Stimulated activated CD4-positive, alpha-beta T cell treated with anti-CD3 and anti-CD28 coated beads, Interleukin-2, amount 100 ng/mL, for 48 hours (primary cell): Measurements from ENCODE around the gene ATP6V1B1.

Source experiments
- DNase-seq, 2 donors: peaks; one replicate each; pipeline ENCODE4 v3.0.0-alpha.2; 2020

Gene ATP6V1B1

DNA sequence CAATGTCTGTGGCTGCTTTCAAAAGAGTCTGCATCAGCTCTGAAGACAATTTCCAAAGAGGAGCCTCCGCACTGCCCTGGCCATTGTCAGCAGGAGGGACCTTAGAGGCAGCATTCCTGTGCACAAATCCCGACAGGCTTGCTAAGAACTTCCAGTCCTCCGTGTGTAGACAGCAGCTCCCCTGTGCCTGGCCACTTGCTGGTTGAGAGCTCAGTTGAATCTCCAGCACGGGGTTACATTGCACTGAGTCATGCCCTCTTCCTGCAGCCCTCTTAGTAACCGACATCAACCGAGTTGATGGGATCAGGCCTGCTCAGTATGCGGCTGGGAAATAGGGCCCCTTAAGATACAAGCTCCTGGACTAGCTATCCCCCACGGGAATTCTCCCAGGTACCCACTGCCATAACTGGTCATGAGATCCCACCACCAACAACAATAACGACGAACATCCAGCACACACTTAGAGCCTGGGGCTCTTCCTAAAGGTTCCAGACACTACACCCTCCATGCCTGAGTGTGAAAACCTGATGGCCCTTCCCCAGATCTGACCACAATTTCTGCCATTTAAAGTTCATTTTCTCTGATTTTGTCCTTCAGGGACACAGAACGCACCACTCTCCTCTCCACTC, 12.0 kb downstream of the ATP6V1B1 start:
- DNase-seq = no peak

DNA sequence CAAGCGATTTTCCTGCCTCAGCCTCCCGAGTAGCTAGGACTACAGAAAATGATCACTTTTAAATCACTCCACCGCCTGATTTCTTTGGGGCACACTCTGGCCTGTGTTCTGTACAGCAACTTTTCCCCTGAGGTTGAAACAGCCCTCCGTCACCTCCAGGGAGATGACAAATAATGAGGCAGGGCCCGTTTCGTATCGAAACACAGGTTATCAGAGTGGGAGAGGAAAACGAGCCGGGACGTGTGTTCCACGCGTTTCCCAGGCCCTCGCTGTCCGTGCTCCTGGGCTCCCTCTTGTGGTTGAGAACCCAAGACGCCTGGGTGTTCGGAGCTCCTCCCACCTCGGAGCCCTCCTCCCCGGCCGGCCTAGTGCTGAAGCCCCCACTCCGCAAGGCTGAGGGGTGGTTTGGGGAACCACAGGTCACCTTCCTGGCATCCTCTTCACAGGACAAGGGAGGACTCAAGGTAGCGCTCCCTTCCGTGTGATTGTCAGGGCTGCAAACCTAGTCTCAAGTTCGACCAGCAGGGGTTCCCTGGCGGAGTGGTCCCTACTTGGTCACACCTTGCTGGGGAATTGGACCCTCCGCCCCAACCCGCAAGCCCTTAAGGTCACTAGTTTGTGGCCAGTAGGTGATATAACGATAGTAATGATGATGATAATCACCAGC, 12.8 kb downstream of the ATP6V1B1 start:
- DNase-seq = peak; percentile 80 to 85

DNA sequence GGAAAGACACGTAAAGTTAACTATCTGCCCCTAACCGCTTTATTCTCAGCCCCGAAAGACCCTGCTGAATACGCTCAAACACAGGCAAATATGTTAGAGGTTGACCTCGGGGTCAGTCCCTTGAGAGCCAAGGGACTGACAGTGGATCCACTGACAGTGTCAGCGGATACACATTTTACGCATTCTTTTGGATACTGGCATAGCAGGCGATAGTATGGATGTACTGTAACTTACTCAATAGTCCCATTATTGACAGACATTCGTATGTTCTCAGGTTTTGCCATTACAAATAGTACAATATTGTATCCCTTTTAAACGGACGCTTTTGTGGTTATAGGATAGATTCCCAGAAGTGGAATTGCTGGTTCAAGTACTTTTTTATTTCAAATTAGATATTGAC, 13.4 kb downstream of the ATP6V1B1 start:
- DNase-seq = no peak

DNA sequence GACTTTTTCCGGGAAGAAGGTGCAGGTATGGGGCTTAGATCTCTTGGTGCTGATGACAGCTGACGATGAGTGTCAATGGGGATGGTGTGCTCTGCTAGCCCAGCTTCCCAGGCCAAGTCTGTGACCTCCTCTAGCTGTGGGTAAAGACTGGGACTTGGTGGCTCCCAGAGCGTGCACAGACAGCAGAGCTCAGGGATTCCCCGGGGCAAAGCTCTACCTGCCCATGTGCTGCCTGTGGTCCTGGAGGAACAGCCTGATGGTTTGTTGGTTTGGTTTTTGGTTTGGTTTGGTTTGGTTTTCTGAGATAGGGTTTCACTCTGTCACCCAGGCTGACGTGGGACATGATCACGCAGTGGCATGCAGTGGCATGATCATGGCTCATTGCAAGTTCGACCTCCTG, 19.2 kb downstream of the ATP6V1B1 start:
- DNase-seq = no peak

DNA sequence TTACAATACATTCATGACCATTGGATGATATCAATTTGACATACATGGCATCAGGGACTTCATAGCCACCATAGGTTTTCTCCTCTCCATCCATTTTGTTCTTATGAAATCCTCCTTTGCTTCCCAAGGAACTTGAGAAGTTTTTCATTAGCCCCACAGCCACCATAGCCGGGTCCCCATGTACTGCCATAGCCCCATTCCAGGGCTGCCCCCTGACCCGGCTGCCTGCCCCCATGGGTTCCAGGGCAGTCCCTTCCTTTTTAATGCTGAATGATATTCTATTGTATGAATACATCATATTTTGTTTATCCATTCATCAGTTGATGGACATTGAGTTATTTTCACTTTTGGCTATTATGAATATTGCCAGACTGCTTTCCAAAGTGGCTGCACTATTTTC, 20.4 kb downstream of the ATP6V1B1 start:
- no peak for DNase-seq

DNA sequence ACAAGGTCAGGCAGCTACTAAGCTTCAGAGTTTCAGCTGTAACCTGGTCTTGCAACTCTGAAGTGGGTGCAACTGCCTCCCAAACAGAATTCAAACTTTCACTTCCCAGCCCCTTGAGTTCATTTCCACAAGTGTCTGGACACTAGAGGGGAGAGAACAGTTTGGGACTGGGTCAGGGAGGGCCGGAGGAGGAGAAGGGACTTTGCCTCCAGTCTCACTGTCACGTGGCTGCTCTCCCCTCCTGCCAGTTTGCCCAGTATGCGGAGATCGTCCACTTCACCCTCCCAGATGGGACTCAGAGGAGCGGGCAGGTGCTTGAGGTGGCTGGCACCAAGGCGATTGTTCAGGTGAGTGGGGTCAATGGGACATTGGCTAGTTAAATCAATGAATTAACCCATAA, 22.1 kb downstream of the ATP6V1B1 start:
- DNase-seq = no peak

DNA sequence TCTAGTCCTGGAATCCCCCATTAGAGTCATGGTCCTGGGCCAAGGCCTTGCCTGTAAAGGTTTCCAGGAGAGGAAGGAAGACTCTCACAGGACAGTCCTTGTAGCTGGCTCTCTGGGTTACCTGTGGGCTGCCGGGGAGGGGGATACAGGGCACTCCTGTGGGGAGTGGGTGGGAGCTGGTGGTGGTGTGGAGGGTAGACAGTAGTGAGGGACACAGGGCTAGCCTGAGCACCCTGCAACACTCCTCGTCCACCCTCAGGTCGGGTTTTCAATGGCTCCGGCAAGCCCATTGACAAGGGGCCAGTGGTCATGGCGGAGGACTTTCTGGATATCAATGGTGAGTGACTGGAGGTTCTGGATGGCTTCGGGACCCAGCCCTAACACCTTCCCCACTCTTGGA, 23.1 kb downstream of the ATP6V1B1 start:
- no peak for DNase-seq

DNA sequence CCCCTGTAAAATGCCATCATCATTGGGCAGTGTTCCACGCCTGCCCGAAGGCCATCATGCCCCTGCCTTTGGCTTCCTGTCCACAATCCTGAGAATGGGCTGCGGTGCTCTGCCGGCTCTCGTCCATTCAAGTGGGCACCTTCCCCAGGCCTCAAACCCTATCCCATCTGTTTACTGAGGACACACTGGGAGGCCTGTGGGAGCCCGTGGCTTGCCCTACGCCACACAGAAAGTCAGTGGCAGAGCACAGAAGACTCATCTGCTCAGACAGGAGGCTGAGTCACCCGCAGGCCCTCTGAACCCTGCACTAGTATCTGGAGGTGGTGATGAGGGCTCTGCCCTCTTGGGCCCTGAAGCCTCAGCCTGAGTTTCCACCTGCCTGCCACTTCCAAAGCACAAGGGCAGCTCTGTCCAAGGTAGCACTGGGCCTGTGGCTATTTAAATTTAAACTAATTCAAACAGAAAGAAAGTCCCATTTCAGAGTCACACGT, 23.6 kb downstream of the ATP6V1B1 start:
- DNase-seq = no peak

DNA sequence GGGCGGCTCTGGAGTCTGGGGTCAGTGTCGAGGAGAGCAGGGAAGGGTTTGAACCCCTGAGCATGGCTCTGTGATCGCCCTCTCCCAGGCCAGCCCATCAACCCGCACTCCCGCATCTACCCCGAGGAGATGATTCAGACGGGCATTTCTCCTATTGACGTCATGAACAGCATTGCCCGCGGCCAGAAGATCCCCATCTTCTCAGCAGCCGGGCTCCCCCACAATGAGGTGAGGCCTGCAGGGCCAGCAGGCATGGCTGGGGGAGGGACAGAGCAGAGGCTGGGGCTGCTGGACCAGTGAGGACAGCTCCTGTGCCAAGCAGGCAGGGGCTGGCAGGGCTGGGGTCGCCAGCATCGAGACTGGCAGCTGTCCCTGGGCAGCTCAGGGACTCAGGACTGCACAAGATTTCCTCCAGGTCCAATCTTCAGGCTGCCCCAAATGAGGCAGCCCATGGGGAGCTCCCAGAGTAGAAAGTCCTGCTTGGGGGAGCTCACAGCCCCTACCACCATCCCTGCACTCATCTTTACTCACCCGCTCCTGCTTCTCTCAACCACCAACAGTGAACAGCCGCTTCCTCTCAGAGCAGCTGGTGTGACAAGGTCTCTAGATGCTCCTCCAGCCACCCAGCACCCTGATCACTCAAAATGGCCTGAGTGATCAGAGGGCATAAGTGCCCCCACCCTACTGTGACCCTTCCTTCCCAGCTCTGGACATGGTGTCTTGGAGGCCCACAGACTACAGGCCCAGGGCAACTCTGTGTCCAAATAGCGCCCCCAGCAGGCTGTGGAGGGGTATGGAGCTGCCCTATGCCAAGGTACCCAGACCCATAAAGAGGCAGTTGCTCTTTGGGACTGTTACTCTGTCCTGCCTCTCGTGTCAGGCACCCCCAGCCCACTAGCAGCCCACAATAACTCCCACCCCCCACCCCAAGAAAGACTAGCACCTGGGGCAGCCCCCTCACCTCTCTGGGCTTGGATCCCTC, 24.4 kb downstream of the ATP6V1B1 start:
- no peak for DNase-seq

DNA sequence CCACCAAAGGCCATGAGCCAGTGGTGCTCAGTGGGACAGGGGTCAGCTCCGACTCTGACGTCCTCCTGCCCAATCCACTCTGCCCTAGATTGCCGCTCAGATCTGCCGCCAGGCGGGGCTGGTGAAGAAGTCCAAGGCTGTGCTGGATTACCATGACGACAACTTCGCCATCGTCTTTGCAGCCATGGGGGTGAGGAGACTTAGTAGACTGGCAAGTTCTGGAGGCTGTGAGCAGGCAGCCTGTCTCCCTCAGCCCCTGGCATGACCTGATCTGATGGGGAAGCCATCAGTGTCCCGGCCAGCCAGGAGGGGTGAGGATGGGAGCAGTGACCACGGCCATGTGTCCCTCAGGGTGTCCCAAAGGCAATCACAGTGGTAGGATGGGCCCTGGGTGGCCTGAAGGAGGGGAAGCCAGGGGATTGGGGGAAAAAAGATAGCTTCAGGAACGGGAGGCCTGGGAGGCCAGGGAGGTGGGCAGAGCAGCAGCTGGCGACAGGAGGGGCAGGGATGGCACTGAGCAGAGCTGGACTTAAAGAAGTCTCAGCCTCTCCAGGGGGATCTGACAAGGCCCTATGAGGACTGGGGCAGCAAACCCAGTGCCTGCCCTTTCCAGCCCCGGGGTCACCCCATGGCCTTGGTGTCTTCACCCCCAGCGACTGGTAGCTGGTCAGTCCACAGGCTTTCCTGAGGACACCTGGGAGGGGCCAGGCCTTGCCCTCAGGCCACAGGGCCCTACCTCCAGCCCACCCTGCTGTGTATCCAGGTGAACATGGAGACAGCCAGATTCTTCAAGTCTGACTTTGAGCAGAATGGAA, 25.3 kb downstream of the ATP6V1B1 start:
- DNase-seq = no peak

DNA sequence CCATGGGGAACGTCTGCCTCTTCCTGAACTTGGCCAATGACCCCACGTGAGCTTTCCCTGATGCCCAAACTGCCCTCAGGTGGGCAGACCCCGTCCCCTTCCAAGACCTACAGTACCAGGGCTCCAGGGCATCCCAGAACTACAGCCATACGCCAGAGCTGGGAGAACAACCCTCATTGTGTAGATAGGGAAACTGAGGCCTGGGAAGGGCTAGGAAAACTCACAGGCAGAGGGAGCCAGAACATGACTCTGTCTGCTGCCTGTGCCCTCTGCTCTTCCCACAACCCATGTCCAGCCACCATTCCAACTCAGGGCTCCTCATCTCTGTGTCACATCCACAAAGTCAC, 25.9 kb downstream of the ATP6V1B1 start:
- no peak for DNase-seq

DNA sequence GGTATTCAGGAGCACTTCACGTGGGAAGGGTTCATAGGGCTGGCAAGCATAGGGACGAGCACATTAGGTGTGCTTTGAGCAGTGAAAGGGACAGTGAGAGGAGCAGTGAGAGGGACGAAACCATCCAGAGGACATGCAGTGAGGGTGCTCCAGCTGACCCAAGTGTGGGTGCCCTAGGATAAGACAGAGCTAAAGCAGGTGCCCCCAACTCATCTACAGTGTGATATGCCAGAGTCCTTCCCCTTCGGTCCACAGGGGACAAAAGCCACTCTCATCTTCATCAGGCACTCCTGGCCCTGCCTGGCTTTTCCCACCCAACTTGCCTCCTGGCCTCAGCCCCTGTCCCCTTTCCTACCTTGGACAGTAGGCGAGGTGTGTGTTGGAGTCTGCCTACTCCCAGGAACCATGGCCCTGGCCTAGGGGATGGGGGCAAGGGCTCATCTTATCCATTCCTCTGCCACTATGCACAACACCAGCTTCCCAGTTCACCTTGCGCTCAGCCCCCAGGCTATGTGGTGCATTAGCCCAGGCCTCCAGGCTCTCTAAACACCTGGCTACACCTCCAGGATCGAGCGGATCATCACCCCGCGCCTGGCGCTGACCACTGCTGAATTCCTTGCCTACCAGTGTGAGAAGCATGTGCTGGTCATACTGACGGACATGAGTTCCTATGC, 26.6 kb downstream of the ATP6V1B1 start:
- no peak for DNase-seq

DNA sequence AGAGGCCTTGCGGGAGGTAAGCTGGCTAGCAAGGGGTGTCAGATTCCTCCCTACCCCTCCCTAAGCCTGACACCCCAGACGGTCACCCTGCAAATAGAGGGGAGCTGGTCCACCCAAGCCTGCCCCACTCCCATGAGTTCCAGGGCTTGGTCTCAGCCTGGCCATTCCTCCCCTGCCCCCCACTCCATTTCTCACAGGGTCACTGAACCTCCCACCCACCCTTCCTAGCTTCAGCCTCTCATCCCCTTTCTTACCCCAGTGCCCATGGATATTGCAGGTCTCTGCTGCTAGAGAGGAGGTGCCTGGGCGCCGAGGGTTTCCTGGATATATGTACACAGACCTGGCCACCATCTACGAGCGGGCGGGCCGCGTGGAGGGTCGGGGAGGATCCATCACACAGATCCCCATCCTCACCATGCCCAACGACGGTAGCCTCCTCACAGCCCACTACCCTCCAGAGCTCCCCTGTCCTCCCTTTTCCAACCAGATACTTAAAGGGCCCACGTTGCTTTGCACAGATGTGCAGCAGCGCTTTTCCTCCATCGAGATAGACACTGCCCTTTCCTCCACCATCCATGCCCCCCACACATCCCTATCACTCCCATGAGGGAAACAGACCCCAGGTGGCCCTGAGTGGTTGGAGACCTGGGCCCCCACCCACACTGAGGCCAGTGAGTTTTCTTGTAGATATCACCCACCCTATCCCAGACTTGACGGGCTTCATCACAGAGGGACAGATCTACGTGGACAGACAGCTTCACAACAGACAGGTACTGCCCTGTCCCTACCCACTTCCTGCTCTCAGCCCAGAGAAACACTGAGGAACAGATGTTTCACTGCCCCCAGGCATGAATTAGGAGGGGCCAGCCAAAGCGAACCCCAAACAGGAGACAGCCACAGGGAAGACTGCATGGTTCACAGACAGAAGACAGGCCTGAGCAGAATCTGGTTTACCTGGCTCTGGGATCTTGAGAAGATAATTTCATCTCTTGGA, 27.5 kb downstream of the ATP6V1B1 start:
- DNase-seq = no peak

DNA sequence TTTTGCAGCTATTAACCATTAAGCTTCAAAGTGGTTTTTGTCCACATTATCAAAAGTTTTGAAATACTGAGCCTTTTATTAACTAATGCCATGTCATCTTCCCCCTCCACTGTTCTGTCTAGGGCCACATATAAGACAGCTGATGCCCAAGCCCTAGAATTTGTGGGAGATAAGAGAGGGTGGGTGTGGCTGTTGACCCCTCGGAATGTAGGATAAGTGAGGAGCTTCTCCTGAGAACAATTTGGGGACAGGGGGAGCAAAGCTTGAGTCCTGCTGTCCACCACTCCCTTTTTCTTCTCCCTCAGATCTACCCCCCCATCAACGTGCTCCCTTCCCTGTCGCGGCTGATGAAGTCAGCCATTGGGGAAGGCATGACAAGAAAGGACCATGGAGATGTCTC, 28.4 kb downstream of the ATP6V1B1 start:
- no peak for DNase-seq

DNA sequence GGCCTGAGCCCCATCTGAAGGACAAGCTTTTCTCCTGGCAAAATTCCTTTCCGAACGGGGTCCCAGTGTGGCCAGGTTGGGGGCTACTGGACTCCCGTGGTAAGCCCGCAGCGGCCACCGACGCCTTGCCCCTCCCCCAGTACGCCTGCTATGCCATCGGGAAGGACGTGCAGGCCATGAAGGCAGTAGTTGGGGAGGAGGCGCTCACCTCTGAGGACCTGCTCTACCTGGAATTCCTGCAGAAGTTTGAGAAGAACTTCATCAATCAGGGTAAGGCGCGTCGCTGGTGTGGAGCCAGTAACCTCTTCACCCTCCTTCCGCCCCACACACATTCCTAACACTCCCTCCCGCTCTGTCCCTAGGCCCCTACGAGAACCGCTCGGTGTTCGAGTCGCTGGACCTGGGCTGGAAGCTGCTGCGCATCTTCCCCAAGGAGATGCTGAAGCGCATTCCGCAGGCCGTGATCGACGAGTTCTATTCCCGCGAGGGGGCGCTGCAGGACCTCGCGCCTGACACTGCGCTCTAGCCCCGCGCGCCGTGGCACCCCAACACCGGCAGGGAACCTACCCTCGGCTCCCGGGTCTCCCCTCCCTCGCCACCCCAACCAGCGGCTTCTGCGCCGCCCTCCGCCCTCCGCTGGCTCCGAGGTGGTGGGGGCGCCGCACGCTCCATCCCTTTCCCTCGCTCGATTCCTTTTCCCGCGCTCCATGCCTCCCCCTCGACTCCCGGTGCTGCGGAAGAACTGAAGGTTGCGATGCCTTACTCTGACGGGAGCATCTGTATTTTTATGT, 29.1 kb downstream of the ATP6V1B1 start:
- DNase-seq = peak; percentile 82 to 86

DNA sequence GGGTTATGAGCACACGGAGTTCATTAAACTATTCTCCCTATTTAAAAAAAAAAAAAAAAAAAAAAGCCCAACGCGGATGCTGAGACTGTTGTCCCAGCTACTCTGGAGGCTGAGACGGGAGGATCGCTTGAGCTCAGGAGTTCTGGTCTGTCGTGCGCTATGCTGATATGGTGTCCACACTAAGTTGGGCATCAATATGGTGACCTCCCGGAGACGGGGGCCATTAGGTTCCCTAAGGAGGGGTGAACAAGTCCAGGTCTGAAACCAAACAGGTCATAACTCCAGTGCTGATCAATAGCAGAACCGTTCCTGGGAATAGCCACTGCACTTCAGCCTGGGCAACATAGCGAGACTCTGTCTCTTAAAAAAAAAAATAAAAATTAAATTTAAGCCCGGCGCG, 29.8 kb downstream of the ATP6V1B1 start:
- no peak for DNase-seq

DNA sequence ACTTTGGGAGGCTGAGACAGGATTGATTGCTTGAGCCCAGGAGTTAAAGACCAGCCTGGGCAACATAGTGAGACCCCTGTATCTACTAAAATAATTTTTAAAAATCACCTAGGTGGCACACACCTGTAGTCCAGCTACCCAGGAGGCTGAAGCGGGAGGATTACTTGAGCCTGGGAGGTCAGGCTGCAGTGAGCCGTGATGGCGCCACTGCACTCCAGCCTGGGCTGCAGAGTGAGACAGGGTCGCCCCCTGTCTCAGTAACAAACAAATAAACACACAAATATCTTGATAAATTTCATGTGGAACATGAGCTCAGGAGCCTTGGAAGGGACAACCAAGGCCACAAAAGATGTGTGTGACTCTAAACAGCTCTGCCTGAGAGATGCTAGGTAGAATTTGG, 31.0 kb downstream of the ATP6V1B1 start:
- no peak for DNase-seq

DNA sequence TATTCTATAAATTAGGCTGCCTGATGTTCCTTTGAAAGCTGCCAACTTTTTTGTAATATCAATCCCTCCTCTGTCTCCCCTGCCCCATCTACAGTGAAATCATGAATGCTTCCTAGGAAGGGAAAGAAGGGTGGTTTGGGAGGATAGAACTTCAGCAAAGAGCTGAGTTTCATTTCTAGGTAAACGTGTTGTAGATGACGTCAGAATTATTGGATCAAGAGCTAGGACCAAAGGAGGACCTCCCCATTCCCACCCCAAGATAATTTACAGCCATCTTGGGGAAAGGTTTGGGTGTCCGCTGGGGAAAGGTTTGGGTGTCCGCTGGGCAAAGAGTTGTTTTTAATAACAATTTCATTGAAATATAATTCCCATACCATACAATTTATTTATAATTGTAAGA, 31.5 kb downstream of the ATP6V1B1 start:
- DNase-seq = no peak

DNA sequence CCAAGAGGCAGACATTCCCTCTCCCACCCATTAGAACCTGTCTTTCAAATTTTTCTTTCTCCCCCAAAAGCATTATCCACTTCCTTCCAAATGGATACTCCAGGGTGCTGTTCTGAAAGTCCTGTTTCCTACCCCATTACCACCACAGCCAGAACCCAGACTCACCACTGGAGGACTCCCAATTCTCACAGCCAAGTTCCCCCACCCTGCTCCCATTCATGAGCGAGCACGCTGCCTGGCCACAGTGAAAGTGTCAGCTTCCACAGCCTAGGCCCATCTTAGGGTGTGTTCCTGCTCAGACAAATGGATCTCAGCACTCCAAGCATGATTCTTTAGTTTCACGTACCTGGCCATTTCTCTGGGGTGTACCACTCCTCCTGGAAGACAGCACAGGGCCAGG, 38.9 kb downstream of the ATP6V1B1 start:
- DNase-seq = no peak

DNA sequence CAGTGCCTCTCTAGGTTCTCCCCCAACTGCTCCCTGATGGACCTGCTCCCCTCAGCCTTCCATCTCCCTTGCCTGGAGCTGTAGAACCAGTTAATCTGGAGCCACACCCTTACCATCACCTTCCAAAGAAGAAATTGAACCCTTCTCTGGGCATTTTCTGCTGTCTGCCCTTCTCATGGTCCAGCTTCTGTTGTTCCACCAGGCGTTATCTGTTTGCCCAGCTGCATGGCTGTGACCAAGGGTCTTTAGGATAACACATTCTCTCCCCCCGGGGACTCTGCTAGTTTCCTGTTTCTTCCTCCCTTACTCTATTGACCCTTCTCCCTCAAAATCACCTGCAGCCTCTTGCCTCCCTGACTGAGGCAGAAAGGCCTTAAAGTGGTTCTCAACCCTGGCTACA, 39.5 kb downstream of the ATP6V1B1 start:
- no peak for DNase-seq
